ENCODE data around the gene INTS11. TPM values are rescaled to one million over a fixed set of nuclear protein-coding genes. Genes with fewer than 3 reads are reported as not detected.

Gene INTS11
- 100 to 1,000 TPM in 1 of 2 donors, 10 to 100 TPM in 1; 57.5 to 102 TPM for total RNA-seq

GRCh38 chr1:1324524-1325287 is at the start of gene INTS11, which contains the start of gene CPTP:
TSS of gene INTS11 (minus strand) at chr1:1324660. CDS start at chr1:1324608, 52 bp downstream.
TSS of gene CPTP (plus strand) at chr1:1324802. CDS start at chr1:1326911, 2,109 bp downstream.

GRCh38 chr1:1358433-1359271 is 34.2 kb upstream of the INTS11 start, which contains the start of gene MXRA8:
TSS of gene MXRA8 (minus strand) at chr1:1358555. CDS start at chr1:1358504, 51 bp downstream.

DNA sequence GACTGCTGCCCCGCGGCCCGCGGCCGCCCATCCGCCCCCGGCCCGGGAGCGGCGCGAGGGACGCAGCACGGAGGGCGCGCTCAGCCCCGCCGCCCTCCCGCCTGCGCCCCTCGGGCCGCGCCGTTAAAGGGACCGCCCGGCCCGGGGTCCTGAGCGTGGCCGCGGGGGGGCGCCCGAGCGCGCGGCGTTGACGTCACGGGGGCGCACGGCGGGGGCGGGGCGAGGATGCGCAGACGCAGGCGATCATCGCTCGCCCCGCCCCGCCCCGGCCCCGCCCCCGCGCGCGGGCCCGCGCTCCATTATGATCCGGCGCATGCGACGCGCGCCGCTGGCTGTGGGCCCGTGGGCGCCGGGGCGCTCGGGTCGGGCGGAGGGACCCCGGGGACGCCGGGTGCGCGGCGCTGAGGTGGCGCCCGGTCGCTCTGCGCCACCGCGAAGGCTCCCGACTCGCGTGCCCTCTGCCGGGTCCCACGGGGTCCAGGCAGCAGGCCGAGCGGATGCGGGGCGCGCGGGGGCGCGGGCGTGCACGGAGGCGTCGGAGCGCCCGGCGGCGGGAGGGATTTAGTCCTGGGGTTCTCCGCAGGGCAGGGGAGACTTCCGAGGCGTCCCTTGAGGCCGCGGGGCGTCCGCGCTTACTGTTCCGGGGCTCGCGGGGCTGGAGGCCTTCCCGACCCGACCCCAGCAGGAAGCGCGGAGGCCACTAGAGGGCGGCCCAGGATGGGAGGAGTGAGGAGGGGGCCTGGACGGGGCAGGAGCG is 25.0 kb upstream of the INTS11 start, which contains the start of gene DVL1:
TSS of gene DVL1 (minus strand) at position 163 of the 757 bp plus-strand sequence. CDS start 353 bp downstream, outside the sequence.

GRCh38 chr1:1331068-1331965 is 6.9 kb upstream of the INTS11 start, which contains the start of gene TAS1R3:
TSS of gene TAS1R3 (plus strand) at chr1:1331280. CDS start at chr1:1331346, 66 bp downstream.

DNA sequence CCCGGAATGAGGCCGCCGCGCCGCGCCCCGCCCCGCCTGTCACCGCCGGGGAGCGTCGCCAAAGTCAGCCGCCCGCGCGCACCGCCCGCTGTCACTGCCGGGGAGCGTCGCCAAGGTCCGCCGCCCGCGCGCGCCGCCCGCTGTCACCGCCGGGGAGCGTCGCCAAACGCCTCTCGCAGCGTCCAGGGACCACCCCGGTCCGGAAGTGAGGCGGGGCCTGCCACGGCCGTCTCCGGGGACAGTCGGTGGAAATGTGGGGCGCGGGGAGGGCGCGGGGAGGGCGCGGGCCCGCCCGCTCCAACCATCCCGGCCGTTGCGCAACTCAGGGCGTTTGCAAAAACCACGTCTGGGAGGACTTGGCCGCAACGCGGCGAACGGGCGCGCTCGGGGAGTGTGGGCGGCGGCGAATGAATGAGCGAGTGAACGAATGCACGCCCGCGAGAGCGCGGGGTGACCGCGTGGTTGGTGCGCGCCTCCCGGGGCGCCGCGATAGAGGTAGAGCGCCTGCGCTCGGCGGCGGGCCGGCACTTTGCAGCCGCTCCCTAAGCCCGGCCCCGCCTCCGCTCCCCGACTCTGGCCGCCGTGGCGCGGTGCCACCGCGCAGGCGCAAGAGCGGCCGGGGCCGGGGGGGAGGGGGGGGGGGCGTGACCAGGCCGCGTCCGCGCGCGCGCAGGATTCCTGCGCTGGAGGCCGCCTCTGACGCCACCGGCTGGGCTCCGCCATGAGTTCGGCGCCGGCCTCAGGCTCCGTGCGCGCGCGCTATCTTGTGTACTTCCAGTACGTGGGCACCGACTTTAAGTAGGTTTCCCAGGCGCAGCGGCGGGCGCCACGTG is 16.3 kb downstream of the INTS11 start, which contains the start of the genes ACAP3 and PUSL1:
TSS of gene ACAP3 (minus strand) at position 8 of the 833 bp plus-strand sequence. CDS start 115 bp downstream, outside the sequence.
TSS of gene PUSL1 (plus strand) at position 675 of the 833 bp plus-strand sequence. CDS start at position 722, 47 bp downstream.

DNA sequence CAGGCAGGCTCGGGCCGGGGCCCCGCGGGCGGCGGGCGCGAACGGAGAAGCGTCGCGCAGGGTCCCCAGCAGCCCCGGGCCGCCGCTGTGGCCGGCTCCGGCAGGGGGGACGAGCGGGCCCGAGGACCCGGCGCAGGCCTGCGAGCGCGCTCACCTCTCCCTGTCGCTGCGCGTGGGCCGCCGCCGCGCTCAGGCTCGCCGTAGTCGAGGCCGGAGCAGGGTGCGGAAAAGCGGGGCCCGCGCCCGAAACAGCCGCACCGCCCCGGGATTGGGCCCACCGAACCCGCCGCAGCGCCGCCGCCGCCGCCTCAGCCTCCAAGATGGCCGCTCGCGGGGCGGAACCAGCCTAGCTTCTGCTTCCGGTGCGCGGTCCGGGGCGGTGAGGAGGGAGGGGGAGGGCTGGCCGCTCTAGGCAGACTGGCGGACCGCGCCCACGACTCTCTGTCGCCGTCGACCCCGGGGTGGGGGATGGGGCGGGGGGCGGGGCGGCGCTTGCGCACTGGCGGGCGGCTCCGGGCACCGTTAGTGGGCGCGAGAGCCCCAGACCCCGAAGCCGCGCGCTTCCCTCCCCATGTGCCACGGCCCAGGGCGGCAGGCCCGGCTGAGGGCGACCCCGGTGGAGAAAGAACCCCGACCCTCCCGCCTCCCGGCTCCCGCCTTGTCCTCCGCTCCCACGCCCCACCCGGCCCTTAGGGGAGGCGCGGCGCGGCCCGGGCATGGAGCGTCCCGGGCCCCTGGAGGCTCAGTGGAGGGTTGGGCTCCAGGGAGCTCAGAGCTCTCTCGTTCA is 50.8 kb downstream of the INTS11 start, which contains the start of gene UBE2J2:
TSS of gene UBE2J2 (minus strand) at position 343 of the 787 bp plus-strand sequence. CDS start 5,862 bp downstream, outside the sequence.

Small RNAs within 50 kb of the gene (small RNA-seq; reads per million reads assigned to genes)
- 0 reads per million in 2 donors for gene MIR6726

Other genes with a start within 250 kb of the INTS11 start
- gene C1orf159, start 208.6 kb downstream of the INTS11 start, total RNA-seq: 10 to 100 TPM in 1 of 2 donors, 1 to 10 TPM in 1; 8.6 to 12.0 TPM
- gene TTLL10, start 150.8 kb downstream of the INTS11 start, total RNA-seq: not detected
- under 1 TPM in 1 of 2 donors, not detected in 1; 0.34 TPM for gene TNFRSF18, start 118.1 kb downstream of the INTS11 start, total RNA-seq
- gene TNFRSF4, start 110.5 kb downstream of the INTS11 start, total RNA-seq: not detected
- gene SDF4, start 92.7 kb downstream of the INTS11 start, total RNA-seq: 10 to 100 TPM; 79.5 to 88.9 TPM
- gene B3GALT6, start 92.4 kb downstream of the INTS11 start, total RNA-seq: 10 to 100 TPM; 19.0 to 26.5 TPM
- gene C1QTNF12, start 77.9 kb downstream of the INTS11 start, total RNA-seq: not detected
- gene UBE2J2, start 50.8 kb downstream of the INTS11 start, total RNA-seq: 10 to 100 TPM; 28.9 to 32.6 TPM
- under 1 TPM; 0.67 to 0.69 TPM for gene SCNN1D, start 44.2 kb downstream of the INTS11 start, total RNA-seq
- gene ACAP3, start 16.7 kb downstream of the INTS11 start, total RNA-seq: 10 to 100 TPM; 21.3 to 42.0 TPM
- 10 to 100 TPM; 15.8 to 23.6 TPM for gene PUSL1, start 16.1 kb downstream of the INTS11 start, total RNA-seq
- gene CPTP, start 142 bp upstream of the INTS11 start, total RNA-seq: 10 to 100 TPM; 20.0 to 23.0 TPM
- gene TAS1R3, start 6.6 kb upstream of the INTS11 start, total RNA-seq: under 1 TPM in 1 of 2 donors, not detected in 1; 0.33 TPM
- gene DVL1, start 24.8 kb upstream of the INTS11 start, total RNA-seq: 10 to 100 TPM; 44.4 to 60.6 TPM
- under 1 TPM in 1 of 2 donors, not detected in 1; 0.33 TPM for gene MXRA8, start 33.9 kb upstream of the INTS11 start, total RNA-seq
- 100 to 1,000 TPM; 117 to 140 TPM for gene AURKAIP1, start 50.5 kb upstream of the INTS11 start, total RNA-seq
- gene CCNL2, start 74.7 kb upstream of the INTS11 start, total RNA-seq: 10 to 100 TPM; 63.9 to 72.3 TPM
- gene MRPL20, start 82.6 kb upstream of the INTS11 start, total RNA-seq: 100 to 1,000 TPM in 1 of 2 donors, 10 to 100 TPM in 1; 57.5 to 103 TPM
- gene ANKRD65, start 96.6 kb upstream of the INTS11 start, total RNA-seq: under 1 TPM in 1 of 2 donors, not detected in 1; under 0.01 TPM
- gene VWA1, start 111.0 kb upstream of the INTS11 start, total RNA-seq: 1 to 10 TPM; 2.4 to 4.3 TPM
- not detected for gene ATAD3C, start 125.0 kb upstream of the INTS11 start, total RNA-seq
- gene ATAD3B, start 147.1 kb upstream of the INTS11 start, total RNA-seq: 10 to 100 TPM; 22.4 to 33.6 TPM
- gene ATAD3A, start 187.5 kb upstream of the INTS11 start, total RNA-seq: 10 to 100 TPM; 32.0 to 42.0 TPM
- 1 to 10 TPM; 2.1 to 4.7 TPM for gene TMEM240, start 216.0 kb upstream of the INTS11 start, total RNA-seq